HepG2 (cell line): ENCODE measurements around the gene MOV10L1. TPM values are rescaled to one million over a fixed set of nuclear protein-coding genes. Genes with fewer than 3 reads are reported as not detected.

Experiments
- ATAC-seq: fragments of 200-7000 bp; cut with Tn5 transposase; 3 replicates; pipeline ENCODE4 v1.9.1; 2020; ENCODE audit warnings: mild to moderate bottlenecking, moderate library complexity
- BruUV-seq: library from RNA; stranded (reverse); fragments of 400-500 nt; replicated peaks from 2 replicates; lab custom pipeline; 2021; lab: Mats Ljungman, UMichigan
- CTCF ChIA-PET: fragments of 300-600 bp; formaldehyde crosslinking; extraction: SDS; loops from one replicate; lab custom pipeline; 2021; ENCODE audit warnings: low total read pairs, inconsistent platforms, low intra/inter-chr PET ratio; lab: Yijun Ruan, JAX
- POLR2A ChIA-PET: fragments of 350-600 bp; sonication (Branson Sonifier 250); formaldehyde crosslinking; loops from one replicate; lab custom pipeline; 2020; ENCODE audit warnings: antibody characterized with exemption, inconsistent platforms; lab: Yijun Ruan, JAX
- DNase-seq: peaks from one replicate; pipeline ENCODE4 v3.0.0-alpha.2; 2015; ENCODE audit warnings: low spot score
- FAIRE-seq: peaks from 3 replicates; lab custom pipeline; 2011; peaks lifted over from hg19 to GRCh38; lab: Jason Lieb, UNC
- H2AFZ ChIP-seq: one replicate; pipeline ENCODE4 v1.6.1; 2011; ENCODE audit warnings: low read length, inconsistent platforms
- H3K27ac ChIP-seq: fragments of 300-600 bp; 3 replicates; pipeline ENCODE4 v1.8.0; 2011; ENCODE audit warnings: mixed run types, mild to moderate bottlenecking, mixed read lengths, low read length, inconsistent platforms; ENCODE audit not compliant: insufficient read depth; ENCODE audit errors: extremely low read length
- H3K27me3 ChIP-seq, 2 experiments: fragments of 200-600 bp in 1 of 2; 2 replicates in 1 of 2; 3 replicates in 1 of 2; pipeline versions ENCODE4 v1.6.0 to v1.8.0; 2011; ENCODE audit warnings: low read length in 2 of 2, mild to moderate bottlenecking in 2 of 2, moderate library complexity in 2 of 2, inconsistent platforms in 1 of 2; ENCODE audit not compliant: insufficient read depth in 2 of 2, control insufficient read depth in 1 of 2
- H3K36me3 ChIP-seq, 2 experiments: fragments of 200-600 bp in 1 of 2; replicated peaks in 1 of 2; 2 replicates in 1 of 2; 3 replicates in 1 of 2; pipeline versions ENCODE4 v1.5.1 to v1.8.0; 2011; ENCODE audit warnings: low read length in 2 of 2, inconsistent platforms in 1 of 2; ENCODE audit not compliant: insufficient read depth in 2 of 2, control insufficient read depth in 1 of 2
- H3K4me1 ChIP-seq: 2 replicates; pipeline ENCODE4 v1.5.1; 2012; ENCODE audit warnings: low read length, inconsistent platforms; ENCODE audit not compliant: insufficient read depth
- H3K4me2 ChIP-seq: 2 replicates; pipeline ENCODE4 v1.6.0; 2011; ENCODE audit warnings: low read depth, low read length, inconsistent platforms
- H3K4me3 ChIP-seq, 3 experiments: fragments of 200-600 bp in 1 of 3; sonication (generic), shearing (Covaris generic) in 1 of 3; replicated peaks in 1 of 3; 2 replicates each; pipeline ENCODE4 v1.5.1; 2011 to 2016; ENCODE audit warnings: low read length in 3 of 3, inconsistent platforms in 2 of 3, low read depth in 2 of 3, mild to moderate bottlenecking in 2 of 3, control low read depth in 1 of 3, mixed read lengths in 1 of 3; ENCODE audit not compliant: insufficient read depth in 1 of 3
- H3K79me2 ChIP-seq: one replicate; pipeline ENCODE4 v1.6.1; 2011; ENCODE audit warnings: low read length, inconsistent platforms; ENCODE audit not compliant: insufficient read depth
- H3K9ac ChIP-seq: 2 replicates; pipeline ENCODE4 v1.6.0; 2011; ENCODE audit warnings: mild to moderate bottlenecking, low read depth, low read length, inconsistent platforms; ENCODE audit not compliant: insufficient read depth
- H3K9me3 ChIP-seq: 2 replicates; pipeline ENCODE4 v1.5.1; 2012; ENCODE audit warnings: mild to moderate bottlenecking, low read length
- H4K20me1 ChIP-seq: 2 replicates; pipeline ENCODE4 v1.6.0; 2011; ENCODE audit warnings: inconsistent platforms, mild to moderate bottlenecking, low read length, moderate library complexity; ENCODE audit not compliant: insufficient read depth
- DBP ChIP-seq: sonication (generic); formaldehyde crosslinking; IDR thresholded peaks from 2 replicates; pipeline ENCODE4 v1.4.0; 2020; ENCODE audit warnings: missing genetic modification reagents; ENCODE audit errors: not compliant biosample characterization
- DR1 ChIP-seq: sonication (generic); formaldehyde crosslinking; IDR thresholded peaks from 2 replicates; pipeline ENCODE4 v1.8.0; 2021; ENCODE audit warnings: mild to moderate bottlenecking, missing genetic modification reagents, inconsistent platforms
- DRAP1 ChIP-seq: IDR thresholded peaks from 2 replicates; pipeline ENCODE4 v1.6.1; 2016; ENCODE audit warnings: missing genetic modification reagents, missing compliant biosample characterization
- HOXA3 ChIP-seq: sonication (generic); formaldehyde crosslinking; IDR thresholded peaks from 2 replicates; pipeline ENCODE4 v1.5.0; 2020; ENCODE audit warnings: missing genetic modification reagents
- PATZ1 ChIP-seq: sonication (generic); formaldehyde crosslinking; IDR thresholded peaks from 2 replicates; pipeline ENCODE4 v1.4.0; 2020; ENCODE audit warnings: missing genetic modification reagents
- PAXIP1 ChIP-seq: sonication (generic); formaldehyde crosslinking; conservative IDR thresholded peaks from 2 replicates; pipeline ENCODE4 v1.4.0; 2020; ENCODE audit warnings: mild to moderate bottlenecking, missing genetic modification reagents, moderate library complexity
- RFXANK ChIP-seq: IDR thresholded peaks from 2 replicates; pipeline ENCODE4 v1.6.1; 2016
- SMAD1 ChIP-seq: sonication (generic); formaldehyde crosslinking; IDR thresholded peaks from 2 replicates; pipeline ENCODE4 v1.4.0; 2020; ENCODE audit warnings: missing genetic modification reagents, low read depth, mild to moderate bottlenecking, borderline replicate concordance
- ZNF232 ChIP-seq: sonication (generic); formaldehyde crosslinking; IDR thresholded peaks from 2 replicates; pipeline ENCODE4 v1.4.0; 2020; ENCODE audit warnings: missing genetic modification reagents, borderline replicate concordance
- WGBS: methylation state at CpG from one replicate; pipeline ENCODE4 v1.1.6; 2017; ENCODE audit warnings: low lambda C conversion rate; 5-methylcytosine and 5-hydroxymethylcytosine counted together
- in situ Hi-C: cut with HindIII; loops from 2 replicates; pipeline ENCODE4 v1.10.0; 2017; ENCODE audit warnings: low pct_unique_long_range_greater_than_20kb; ENCODE audit not compliant: extremely low pct_ligation_motif_present
- intact Hi-C: fragments of 100-400 bp; cut with micrococcal nuclease; formaldehyde crosslinking; loops from one replicate; pipeline ENCODE4 v1.10.0; 2022; ENCODE audit not compliant: unreplicated experiment
- polyA plus RNA-seq, 8 experiments: library from polyadenylated mRNA; depleted of rRNA in 3 of 8; stranded (reverse) in 7 of 8; unstranded in 1 of 8; fragments of >200 nt; fragmentation: Illumina TruSeq in 4 of 8; extraction: Trizol in 4 of 8; gene quantifications; 2 replicates each; pipeline versions ENCODE4 v1.2.1 to v1.2.3, GENCODE V29; 2011 to 2016; ENCODE audit warnings: low read depth in 4 of 8, missing spikeins in 1 of 8, mixed read lengths in 1 of 8; ENCODE audit not compliant: insufficient read depth in 1 of 8
- total RNA-seq, 5 experiments: library from RNA; depleted of rRNA; stranded (reverse); fragments of >200 nt; fragmentation: Illumina TruSeq; extraction: Trizol; gene quantifications; 2 replicates each; pipeline ENCODE4 v1.2.3, GENCODE V29; 2016; ENCODE audit warnings: low read depth in 1 of 5
- TF ChIP-seq, protein P1 (sequence below): sonication (generic); formaldehyde crosslinking; IDR thresholded peaks from 2 replicates; pipeline ENCODE4 v1.5.1; 2020; ENCODE audit warnings: mild to moderate bottlenecking, missing genetic modification reagents, moderate library complexity

MOV10L1 gene
- total and polyA plus RNA-seq, 2 of the 13 experiments (the other 11 are each of a cell fraction or from before 2014, with no cell fraction given), result 0.11 to 0.12 TPM

DNA sequence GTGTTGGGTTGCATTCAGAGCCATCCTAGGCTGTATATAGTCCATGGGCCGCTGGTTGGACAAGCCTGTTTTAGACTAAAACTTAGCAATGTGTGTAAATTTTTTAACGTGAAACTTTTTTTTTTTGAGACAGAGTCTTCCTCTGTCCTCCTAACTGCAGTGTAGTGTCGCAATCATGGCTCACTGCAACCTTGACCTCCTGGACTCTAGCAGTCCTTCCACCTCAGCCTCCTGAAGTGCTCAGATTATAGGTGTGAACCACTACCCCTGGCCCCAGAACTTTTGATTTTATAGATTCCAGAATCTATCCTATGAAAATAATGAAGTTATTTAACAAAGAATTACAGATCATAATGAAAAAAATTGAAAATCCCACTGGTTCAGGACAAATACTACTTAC is 50.8 kb downstream of the MOV10L1 start (continued):
- peak; percentile 73 for TF ChIP-seq PAXIP1 (CRISPR knock-in tag)
- 0 out of 2 replicates have a peak, but pooled peaks have one; percentile 62 for TF ChIP-seq ZNF232 (CRISPR knock-in tag)

DNA sequence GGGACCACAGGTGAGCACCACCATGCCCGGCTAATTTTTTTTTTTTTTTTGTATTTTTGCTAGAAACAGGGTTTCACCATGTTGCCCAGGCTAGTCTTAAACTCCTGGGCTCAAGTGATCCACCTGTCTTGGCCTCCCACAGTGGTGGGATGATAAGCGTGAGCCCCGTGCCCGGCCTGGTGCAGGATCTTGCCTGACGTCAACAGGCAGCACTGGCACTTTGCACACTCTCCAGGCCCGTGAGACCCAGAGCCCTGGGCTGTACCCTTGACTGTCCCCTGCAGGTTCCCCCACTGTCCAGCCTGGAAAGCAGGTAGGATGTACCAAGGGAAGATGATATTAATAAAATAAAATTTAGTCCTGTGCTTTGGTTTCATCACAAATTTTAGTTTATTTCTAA is 51.7 kb downstream of the MOV10L1 start:
- no TSS peak for BruUV-seq
- Histone ChIP-seq H3K4me2 (peak overlapping the region; percentile 29; the same call in 1 of the 2 replicates), H3K79me2 (no peaks in the 10 kb centered on the region), H3K27me3 (peaks cover 2 to 24% of the 10 kb centered on the region in 2 experiments), H2AFZ (no peak overlapping the region), H3K4me3 (peak overlapping the region in 1 of 3 experiments; percentile 1; a peak in 2 of 6 replicates), H3K9me3 (no peaks in the 10 kb centered on the region), H3K27ac (no peak overlapping the region), H3K36me3 (no peaks in the 10 kb centered on the region), H3K9ac (no peak overlapping the region), H4K20me1 (no peaks in the 10 kb centered on the region), H3K4me1 (peaks cover 84% of the 10 kb centered on the region)
- ATAC-seq, result peak; percentile 19; the same call in 2 of the 3 replicates
- POLR2A ChIA-PET, result interaction anchor here (1.3 to 1.5 kb wide), 2 partner anchors 22 to 288 kb away, joined by 3 to 4 read pairs; partner anchors contain the start of gene ZBED4
- CTCF ChIA-PET, result no interaction called here
- no peak for DNase-seq
- FAIRE-seq, result no peak
- TF ChIP-seq SMAD1 (CRISPR knock-in tag), result no peak
- TF ChIP-seq, protein P1, sequence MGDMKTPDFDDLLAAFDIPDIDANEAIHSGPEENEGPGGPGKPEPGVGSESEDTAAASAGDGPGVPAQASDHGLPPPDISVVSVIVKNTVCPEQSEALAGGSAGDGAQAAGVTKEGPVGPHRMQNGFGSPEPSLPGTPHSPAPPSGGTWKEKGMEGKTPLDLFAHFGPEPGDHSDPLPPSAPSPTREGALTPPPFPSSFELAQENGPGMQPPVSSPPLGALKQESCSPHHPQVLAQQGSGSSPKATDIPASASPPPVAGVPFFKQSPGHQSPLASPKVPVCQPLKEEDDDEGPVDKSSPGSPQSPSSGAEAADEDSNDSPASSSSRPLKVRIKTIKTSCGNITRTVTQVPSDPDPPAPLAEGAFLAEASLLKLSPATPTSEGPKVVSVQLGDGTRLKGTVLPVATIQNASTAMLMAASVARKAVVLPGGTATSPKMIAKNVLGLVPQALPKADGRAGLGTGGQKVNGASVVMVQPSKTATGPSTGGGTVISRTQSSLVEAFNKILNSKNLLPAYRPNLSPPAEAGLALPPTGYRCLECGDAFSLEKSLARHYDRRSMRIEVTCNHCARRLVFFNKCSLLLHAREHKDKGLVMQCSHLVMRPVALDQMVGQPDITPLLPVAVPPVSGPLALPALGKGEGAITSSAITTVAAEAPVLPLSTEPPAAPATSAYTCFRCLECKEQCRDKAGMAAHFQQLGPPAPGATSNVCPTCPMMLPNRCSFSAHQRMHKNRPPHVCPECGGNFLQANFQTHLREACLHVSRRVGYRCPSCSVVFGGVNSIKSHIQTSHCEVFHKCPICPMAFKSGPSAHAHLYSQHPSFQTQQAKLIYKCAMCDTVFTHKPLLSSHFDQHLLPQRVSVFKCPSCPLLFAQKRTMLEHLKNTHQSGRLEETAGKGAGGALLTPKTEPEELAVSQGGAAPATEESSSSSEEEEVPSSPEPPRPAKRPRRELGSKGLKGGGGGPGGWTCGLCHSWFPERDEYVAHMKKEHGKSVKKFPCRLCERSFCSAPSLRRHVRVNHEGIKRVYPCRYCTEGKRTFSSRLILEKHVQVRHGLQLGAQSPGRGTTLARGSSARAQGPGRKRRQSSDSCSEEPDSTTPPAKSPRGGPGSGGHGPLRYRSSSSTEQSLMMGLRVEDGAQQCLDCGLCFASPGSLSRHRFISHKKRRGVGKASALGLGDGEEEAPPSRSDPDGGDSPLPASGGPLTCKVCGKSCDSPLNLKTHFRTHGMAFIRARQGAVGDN, result peak; percentile 20; the same call in 1 of the 2 replicates
- TF ChIP-seq HOXA3 (CRISPR knock-in tag), result no peak
- TF ChIP-seq RFXANK, result no peak
- TF ChIP-seq PATZ1, result no peak
- TF ChIP-seq DRAP1 (CRISPR knock-in tag), result no peak
- TF ChIP-seq DR1, result no peak
- no peak for TF ChIP-seq DBP (CRISPR knock-in tag)
- in situ Hi-C loops (no loop called here), intact Hi-C loops (no loop called here)
- WGBS, result 7% methylated on average over 6 of the region's 6 CpGs
